GM12891 (cell line): ENCODE results near the gene EEF2K.

ENCODE experiments used
- POLR2A ChIP-seq: IDR thresholded peaks from 2 replicates; pipeline ENCODE4 v1.6.1; 2011; ENCODE audit warnings: low read depth, low read length, control low read depth
- SPI1 ChIP-seq: IDR thresholded peaks from 2 replicates; pipeline ENCODE4 v1.6.1; 2011; ENCODE audit warnings: low read depth, low read length, control low read depth

- TF ChIP-seq SPI1 (no peak), POLR2A (no peak)
Observed at GRCh38 chr16:22214402-22214801, 8.3 kb downstream of the EEF2K start.
